Measurements from ENCODE around the gene PFDN6.

The PFDN6 gene

GRCh38 chr6:33296797-33297405 is 7.5 kb downstream of the PFDN6 start:
- no peak for DNase-seq

- DNase-seq, result no peak
These were observed 8.1 kb downstream of the PFDN6 start for GRCh38 chr6:33297406-33297955.

- peak; percentile 60 for DNase-seq
These were observed 8.8 kb downstream of the PFDN6 start for GRCh38 chr6:33297956-33298772.

GRCh38 chr6:33298773-33299236 is 9.4 kb downstream of the PFDN6 start, which contains the start of gene RGL2:
Gene RGL2, minus strand, starts transcription at chr6:33298942. Its CDS starts 332 bp downstream, at chr6:33298610.
- peak; percentile 60 for DNase-seq

GRCh38 chr6:33299237-33299944 is 10.0 kb downstream of the PFDN6 start:
- DNase-seq, result peak; percentile 94

GRCh38 chr6:33301877-33302276 is 12.5 kb downstream of the PFDN6 start:
- DNase-seq, result no peak

- DNase-seq, result no peak
These were observed 14.8 kb downstream of the PFDN6 start for GRCh38 chr6:33304216-33304615.

- no peak for DNase-seq
These were observed 15.7 kb downstream of the PFDN6 start for GRCh38 chr6:33305052-33305451.

- DNase-seq, result no peak
These were observed 17.0 kb downstream of the PFDN6 start for GRCh38 chr6:33306356-33306755.

- peak; percentile 85 for DNase-seq
These were observed 23.1 kb downstream of the PFDN6 start for GRCh38 chr6:33312361-33313104.

- peak; percentile 54 for DNase-seq
These were observed 23.8 kb downstream of the PFDN6 start for GRCh38 chr6:33313105-33313708.

GRCh38 chr6:33313709-33314514 is 24.5 kb downstream of the PFDN6 start, which contains the start of gene TAPBP:
Gene TAPBP, minus strand, starts transcription at chr6:33314078. Its CDS starts 37 bp downstream, at chr6:33314041.
- DNase-seq, result peak; percentile 86

- DNase-seq, result peak; percentile 74
These were observed 25.1 kb downstream of the PFDN6 start for GRCh38 chr6:33314515-33314942.

- DNase-seq, result no peak
These were observed 25.8 kb downstream of the PFDN6 start for GRCh38 chr6:33314943-33315792.

GRCh38 chr6:33315793-33316602 is 26.6 kb downstream of the PFDN6 start:
- no peak for DNase-seq

- DNase-seq, result no peak
These were observed 27.4 kb downstream of the PFDN6 start for GRCh38 chr6:33316603-33317418.

GRCh38 chr6:33317419-33317668 is 27.9 kb downstream of the PFDN6 start:
- DNase-seq, result no peak

- DNase-seq, result peak; percentile 96
These were observed 28.4 kb downstream of the PFDN6 start, which contains the start of gene ZBTB22 for GRCh38 chr6:33317669-33318425. Gene ZBTB22, minus strand, starts transcription at chr6:33317744. Its CDS starts 828 bp downstream, at chr6:33316916.
